Measurements from ENCODE around the gene KCNS1.

- TF ChIP-seq CTCF (IDR thresholded peaks at IDR 0.05) (no peak), POLR2A (IDR thresholded peaks at IDR 0.05) (no peak)
Measured at GRCh38 chr20:45083127-45083526, 17.8 kb downstream of the KCNS1 start.

All from body of pancreas (tissue), 4 donors.